NT2/D1 (cell line): ENCODE measurements around the gene ACAA2.
"Not testable (repeated sequence)": the region's sequence is repeated elsewhere in the genome, so short reads cannot be mapped to it uniquely, and the experiment has no call there.

Source experiments
- DNase-seq: peaks from one replicate; pipeline ENCODE4 v3.0.0-alpha.2; 2011; ENCODE audit warnings: low read depth, low spot score
- H3K27me3 ChIP-seq: 2 replicates; pipeline ENCODE4 v1.6.0; 2011; ENCODE audit warnings: mild to moderate bottlenecking; ENCODE audit not compliant: insufficient read length, insufficient read depth
- H3K36me3 ChIP-seq: 2 replicates; pipeline ENCODE4 v1.6.1; 2011; ENCODE audit warnings: mild to moderate bottlenecking, low read length, mixed read lengths; ENCODE audit not compliant: insufficient read depth, insufficient read length
- H3K4me1 ChIP-seq: 2 replicates; pipeline ENCODE4 v1.5.1; 2011; ENCODE audit not compliant: insufficient read depth, insufficient read length
- H3K4me3 ChIP-seq: 2 replicates; pipeline ENCODE4 v1.5.1; 2011; ENCODE audit warnings: low read depth; ENCODE audit not compliant: insufficient read length
- H3K9ac ChIP-seq: 2 replicates; pipeline ENCODE4 v1.6.0; 2011; ENCODE audit warnings: low read depth; ENCODE audit not compliant: insufficient read length
- H3K9me3 ChIP-seq: 2 replicates; pipeline ENCODE4 v1.5.1; 2011; ENCODE audit warnings: mild to moderate bottlenecking, low read length; ENCODE audit not compliant: insufficient read depth
- SUZ12 ChIP-seq: IDR thresholded peaks from 2 replicates; pipeline ENCODE4 v1.6.1; 2011; ENCODE audit not compliant: insufficient read length, insufficient read depth; ENCODE audit errors: extremely low read depth
- YY1 ChIP-seq: IDR thresholded peaks from 2 replicates; pipeline ENCODE4 v1.6.1; 2011; ENCODE audit not compliant: insufficient read length, insufficient read depth
- ZNF274 ChIP-seq: IDR thresholded peaks from 2 replicates; pipeline ENCODE4 v1.6.1; 2011; ENCODE audit warnings: mild to moderate bottlenecking, low read depth, low read length

Gene ACAA2

GRCh38 chr18:49788327-49788898 lies 24.9 kb downstream of the ACAA2 start:
- no peak overlapping the region for H3K4me3 ChIP-seq
- no peak for DNase-seq
- H3K36me3 ChIP-seq, result peaks cover 60% of the 10 kb centered on the region

DNA sequence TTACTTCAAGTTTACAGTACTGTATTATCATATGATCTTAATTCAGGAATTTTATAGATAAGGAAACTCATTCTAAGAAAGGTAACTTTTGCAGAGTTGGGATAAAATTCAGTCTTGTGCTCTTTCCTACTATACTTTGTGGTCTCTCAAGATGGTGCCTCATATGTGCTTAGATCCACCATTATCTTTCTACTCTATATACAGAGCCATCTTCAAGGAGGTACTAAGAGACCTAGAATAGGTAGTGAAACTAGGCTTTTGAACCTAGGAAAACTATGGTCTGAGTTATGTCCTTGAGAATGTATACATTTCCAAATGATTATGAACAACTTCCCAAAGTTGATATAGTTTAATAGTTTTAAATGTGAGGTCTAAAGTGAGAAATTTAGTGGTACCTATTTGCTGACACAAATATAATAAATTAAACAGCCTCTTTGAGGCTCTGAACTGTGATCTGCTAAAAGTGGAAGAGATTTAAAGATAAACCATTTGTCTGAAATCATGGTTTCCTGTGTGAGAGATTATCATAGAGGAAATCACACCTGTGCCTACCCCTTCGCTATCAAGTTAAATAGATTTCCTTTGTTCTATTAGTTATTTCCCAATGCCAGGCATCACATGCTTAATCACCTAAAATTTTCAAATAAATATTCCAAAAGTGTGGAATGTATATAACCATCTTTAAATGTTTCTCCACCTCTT lies 27.2 kb downstream of the ACAA2 start:
- TF ChIP-seq ZNF274 (no peak), YY1 (no peak), SUZ12 (no peak)
- Histone ChIP-seq H3K36me3 (peaks cover 54% of the 10 kb centered on the region), H3K4me1 (no peaks in the 10 kb centered on the region), H3K9ac (no peak overlapping the region), H3K9me3 (no peaks in the 10 kb centered on the region), H3K27me3 (no peaks in the 10 kb centered on the region), H3K4me3 (no peak overlapping the region)
- DNase-seq, result no peak

More at GRCh38 chr18:49788327-49788898, 24.9 kb downstream of the ACAA2 start:
- TF ChIP-seq YY1 (no peak), ZNF274 (no peak), SUZ12 (no peak)
- no peaks in the 10 kb centered on the region for H3K9me3 ChIP-seq
- H3K4me1 ChIP-seq, result no peaks in the 10 kb centered on the region
- no peak overlapping the region for H3K9ac ChIP-seq
- no peaks in the 10 kb centered on the region for H3K27me3 ChIP-seq

GRCh38 chr18:49784427-49785185 lies 28.7 kb downstream of the ACAA2 start:
- Histone ChIP-seq H3K36me3 (peaks cover 52% of the 10 kb centered on the region), H3K27me3 (no peaks in the 10 kb centered on the region), H3K9me3 (no peaks in the 10 kb centered on the region), H3K4me3 (no peak overlapping the region), H3K4me1 (no peaks in the 10 kb centered on the region), H3K9ac (no peak overlapping the region)
- no peak for TF ChIP-seq SUZ12
- TF ChIP-seq YY1, result no peak
- TF ChIP-seq ZNF274, result no peak
- DNase-seq, result no peak

GRCh38 chr18:49783631-49784030 lies 29.7 kb downstream of the ACAA2 start:
- H3K9ac ChIP-seq, H3K9me3 ChIP-seq, H3K4me1 ChIP-seq, H3K27me3 ChIP-seq, DNase-seq, H3K4me3 ChIP-seq: not testable (repeated sequence)
- H3K36me3 ChIP-seq, result peaks cover 51% of the 10 kb centered on the region

DNA sequence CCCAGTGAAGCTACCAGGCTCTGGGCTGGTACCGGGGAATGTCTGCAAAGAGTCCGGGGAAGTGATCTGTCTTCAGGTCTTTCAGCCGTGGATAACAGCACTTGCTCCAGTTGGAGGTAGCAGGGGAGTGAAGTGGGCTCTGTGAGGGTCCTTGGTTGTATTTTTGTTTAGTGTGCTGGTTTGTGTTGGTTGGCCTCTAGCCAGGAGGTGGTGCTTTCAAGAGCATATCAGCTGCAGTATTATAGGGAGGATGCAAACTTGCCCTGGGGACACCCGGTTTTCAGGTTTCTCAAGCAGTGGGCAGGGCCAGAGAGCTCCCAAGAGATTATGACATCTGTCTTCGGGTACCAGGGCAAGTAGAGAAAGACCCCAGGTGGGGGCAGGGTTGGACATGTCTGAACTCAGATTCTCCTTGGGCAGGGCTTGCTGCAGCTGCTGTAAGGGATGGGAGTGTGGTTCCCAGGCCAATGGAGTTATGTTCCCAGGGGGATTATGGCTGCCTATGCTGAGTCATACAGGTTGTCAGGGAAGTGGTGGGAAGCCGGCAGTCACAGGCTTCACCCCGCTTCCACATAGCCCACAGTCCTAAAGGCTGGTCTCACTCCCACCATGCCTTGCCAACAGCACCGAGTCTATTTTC lies 34.4 kb downstream of the ACAA2 start:
- Histone ChIP-seq H3K9ac (no peak overlapping the region), H3K27me3 (no peaks in the 10 kb centered on the region), H3K9me3 (no peaks in the 10 kb centered on the region), H3K36me3 (peaks cover 28% of the 10 kb centered on the region), H3K4me1 (no peaks in the 10 kb centered on the region), H3K4me3 (no peak overlapping the region)
- TF ChIP-seq ZNF274 (no peak), SUZ12 (no peak), YY1 (no peak)
- no peak for DNase-seq

DNA sequence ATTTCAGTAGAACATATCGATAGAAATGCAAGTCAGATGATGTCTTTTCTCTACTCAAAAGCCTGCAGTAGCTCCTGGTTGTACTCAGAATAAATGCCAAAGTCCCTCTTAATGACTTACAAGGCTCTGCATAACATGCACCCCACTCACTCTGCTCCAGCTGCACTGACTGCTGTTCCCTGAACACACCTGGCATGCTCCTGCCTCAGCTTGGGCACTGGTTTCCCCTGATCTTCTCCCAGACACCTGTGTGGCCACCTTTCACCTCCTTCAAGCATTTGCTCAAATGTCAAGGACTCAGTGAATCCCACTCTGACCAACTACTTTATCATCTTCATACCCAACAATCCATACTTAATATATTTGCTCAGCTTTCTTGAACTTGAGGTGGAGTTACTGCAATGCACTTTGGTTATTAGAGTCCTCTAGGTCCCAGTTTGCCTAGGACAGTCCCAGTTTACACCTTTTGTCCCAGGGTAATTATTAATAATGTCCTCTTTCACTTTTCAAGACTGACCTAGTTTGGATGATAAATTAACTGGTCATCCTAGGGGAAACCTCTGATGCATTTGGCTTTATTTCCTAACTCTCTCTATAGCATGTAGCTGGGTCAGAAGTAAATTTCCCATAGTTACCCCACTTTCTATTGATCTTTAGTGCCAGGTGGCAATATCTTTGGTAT lies 44.1 kb downstream of the ACAA2 start:
- H3K4me3 ChIP-seq, result no peak overlapping the region
- no peaks in the 10 kb centered on the region for H3K27me3 ChIP-seq
- H3K4me1 ChIP-seq, result peaks cover 2% of the 10 kb centered on the region
- no peaks in the 10 kb centered on the region for H3K36me3 ChIP-seq
- H3K9me3 ChIP-seq, result no peaks in the 10 kb centered on the region
- no peak for DNase-seq
- TF ChIP-seq YY1 (no peak), SUZ12 (no peak), ZNF274 (no peak)
- H3K9ac ChIP-seq, result no peak overlapping the region

DNA sequence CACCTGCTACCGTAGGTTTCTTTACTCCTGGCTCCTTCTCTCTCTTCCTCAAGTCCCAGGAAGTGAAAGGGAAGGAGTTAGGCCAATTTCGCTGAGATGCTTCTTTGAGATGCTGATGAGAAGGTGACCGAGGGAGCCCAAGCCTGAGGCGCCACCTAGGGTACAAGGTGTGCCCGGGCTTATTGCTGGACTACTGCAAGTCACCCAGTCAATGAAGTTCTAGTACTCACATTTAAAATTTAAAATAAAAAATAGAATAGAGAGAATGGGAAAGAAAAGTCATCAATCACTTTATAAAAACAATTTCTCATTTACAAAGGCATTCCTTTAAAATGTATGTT lies 45.3 kb downstream of the ACAA2 start:
- H3K4me3 ChIP-seq, result no peak overlapping the region
- no peaks in the 10 kb centered on the region for H3K9me3 ChIP-seq
- DNase-seq, result peak; percentile 68
- H3K36me3 ChIP-seq, result no peaks in the 10 kb centered on the region
- TF ChIP-seq YY1, result no peak
- no peak for TF ChIP-seq SUZ12
- TF ChIP-seq ZNF274, result no peak
- no peaks in the 10 kb centered on the region for H3K27me3 ChIP-seq
- no peak overlapping the region for H3K9ac ChIP-seq
- H3K4me1 ChIP-seq, result peaks cover 2% of the 10 kb centered on the region
